HG03095 (cell line): ENCODE data around the gene DAPP1.
A peak's percentile ranks its signal among the peaks of the same experiment; 100 is the strongest.
"Not testable (repeated sequence)": the region's sequence is repeated elsewhere in the genome, so short reads cannot be mapped to it uniquely, and the experiment has no call there.

Experiments used
- ATAC-seq: cut with Tn5 transposase; IDR thresholded peaks from one replicate; pipeline ENCODE4 v1.9.1; 2021; ENCODE audit warnings: moderate library complexity; ENCODE audit not compliant: unreplicated experiment

Gene DAPP1, protein sequence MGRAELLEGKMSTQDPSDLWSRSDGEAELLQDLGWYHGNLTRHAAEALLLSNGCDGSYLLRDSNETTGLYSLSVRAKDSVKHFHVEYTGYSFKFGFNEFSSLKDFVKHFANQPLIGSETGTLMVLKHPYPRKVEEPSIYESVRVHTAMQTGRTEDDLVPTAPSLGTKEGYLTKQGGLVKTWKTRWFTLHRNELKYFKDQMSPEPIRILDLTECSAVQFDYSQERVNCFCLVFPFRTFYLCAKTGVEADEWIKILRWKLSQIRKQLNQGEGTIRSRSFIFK

DNA sequence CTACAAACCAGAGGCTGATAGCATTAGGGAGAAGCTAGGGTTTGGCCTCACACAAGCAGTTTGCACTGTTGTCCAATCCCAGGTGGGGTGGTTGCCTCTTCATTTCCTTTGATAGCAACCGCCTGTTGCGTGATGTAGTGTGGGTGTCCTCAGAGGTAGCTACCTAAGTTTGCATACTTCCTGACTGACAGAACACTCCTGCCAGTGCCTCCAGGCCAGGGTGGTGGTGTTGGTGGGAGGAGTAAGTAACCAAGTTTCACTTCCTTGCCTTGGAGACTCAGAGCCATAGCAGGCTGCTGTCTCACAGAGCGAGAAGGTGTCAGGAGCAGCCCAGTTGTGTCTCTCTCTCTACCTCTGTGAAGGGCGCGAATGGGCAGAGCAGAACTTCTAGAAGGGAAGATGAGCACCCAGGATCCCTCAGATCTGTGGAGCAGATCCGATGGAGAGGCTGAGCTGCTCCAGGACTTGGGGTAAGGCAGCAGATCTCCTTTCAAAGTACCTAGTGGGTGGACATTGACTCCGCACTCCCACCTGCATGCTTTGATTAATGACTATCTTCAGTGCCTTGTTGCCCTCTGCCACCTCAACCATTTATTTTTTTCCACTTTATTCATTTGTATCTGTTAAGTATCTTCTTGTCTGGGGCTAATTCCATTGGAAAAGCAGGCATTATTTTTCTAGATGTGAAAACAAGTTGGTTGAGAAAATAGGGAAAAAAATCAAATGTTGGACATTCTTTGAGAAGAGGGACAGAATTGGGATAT lies at the start of gene DAPP1:
Gene DAPP1 (plus strand): TSS at position 283 of the 764 bp plus-strand sequence. CDS start 87 bp downstream, at position 370.
- ATAC-seq, result peak; percentile 92

DNA sequence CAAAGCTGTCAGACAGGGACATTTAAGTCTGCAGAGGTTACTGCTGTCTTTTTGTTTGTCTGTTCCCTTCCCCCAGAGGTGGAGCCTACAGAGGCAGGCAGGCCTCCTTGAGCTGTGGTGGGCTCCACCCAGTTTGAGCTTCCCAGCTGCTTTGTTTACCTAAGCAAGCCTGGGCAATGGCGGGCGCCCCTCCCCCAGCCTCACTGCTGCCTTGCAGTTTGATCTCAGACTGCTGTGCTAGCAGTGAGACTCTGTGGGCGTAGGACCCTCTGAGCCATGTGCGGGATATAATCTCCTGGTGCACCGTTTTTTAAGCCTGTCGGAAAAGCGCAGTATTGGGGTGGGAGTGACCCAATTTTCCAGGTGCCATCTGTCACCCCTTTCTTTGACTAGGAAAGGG lies 45.8 kb upstream of the DAPP1 start:
- not testable (repeated sequence) for ATAC-seq

DNA sequence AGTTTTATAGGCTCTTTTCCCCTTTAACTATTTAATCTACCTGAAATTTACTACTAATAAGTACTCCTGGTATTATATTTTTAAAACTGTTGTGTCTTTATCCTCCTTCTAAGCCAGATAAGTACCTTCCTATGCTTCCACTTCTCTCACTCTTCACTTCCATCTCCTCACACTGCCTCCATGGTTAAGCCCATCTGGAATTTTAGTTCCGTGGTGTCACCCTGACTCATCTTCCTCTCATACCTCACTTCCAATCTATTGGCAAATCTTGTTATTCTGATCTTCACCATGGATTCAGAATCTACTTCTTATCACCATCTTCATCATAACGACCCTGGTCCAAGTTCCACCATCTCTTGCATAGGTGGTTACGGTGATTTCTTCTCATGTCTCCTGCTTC lies 32.7 kb upstream of the DAPP1 start:
- no peak for ATAC-seq

DNA sequence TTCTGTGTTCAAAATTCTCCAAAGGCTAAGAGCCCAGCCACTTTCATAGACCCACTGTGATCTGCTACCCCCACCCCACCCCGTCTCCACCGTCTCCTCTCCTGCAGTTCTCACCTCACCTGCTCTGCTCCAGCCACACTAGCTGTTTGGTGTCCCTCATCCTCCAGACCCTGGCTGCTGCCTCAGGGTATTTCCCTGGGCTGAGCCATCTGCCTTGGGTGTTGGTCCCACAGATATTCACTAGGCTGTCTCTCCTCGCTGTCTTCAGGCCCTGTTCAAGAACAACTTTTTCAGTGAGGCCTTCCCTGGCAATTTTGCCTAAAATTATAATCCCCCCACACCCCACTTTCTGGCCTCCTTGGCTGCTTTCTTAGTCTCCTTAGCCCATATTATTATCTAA lies 31.8 kb upstream of the DAPP1 start:
- ATAC-seq, result no peak

DNA sequence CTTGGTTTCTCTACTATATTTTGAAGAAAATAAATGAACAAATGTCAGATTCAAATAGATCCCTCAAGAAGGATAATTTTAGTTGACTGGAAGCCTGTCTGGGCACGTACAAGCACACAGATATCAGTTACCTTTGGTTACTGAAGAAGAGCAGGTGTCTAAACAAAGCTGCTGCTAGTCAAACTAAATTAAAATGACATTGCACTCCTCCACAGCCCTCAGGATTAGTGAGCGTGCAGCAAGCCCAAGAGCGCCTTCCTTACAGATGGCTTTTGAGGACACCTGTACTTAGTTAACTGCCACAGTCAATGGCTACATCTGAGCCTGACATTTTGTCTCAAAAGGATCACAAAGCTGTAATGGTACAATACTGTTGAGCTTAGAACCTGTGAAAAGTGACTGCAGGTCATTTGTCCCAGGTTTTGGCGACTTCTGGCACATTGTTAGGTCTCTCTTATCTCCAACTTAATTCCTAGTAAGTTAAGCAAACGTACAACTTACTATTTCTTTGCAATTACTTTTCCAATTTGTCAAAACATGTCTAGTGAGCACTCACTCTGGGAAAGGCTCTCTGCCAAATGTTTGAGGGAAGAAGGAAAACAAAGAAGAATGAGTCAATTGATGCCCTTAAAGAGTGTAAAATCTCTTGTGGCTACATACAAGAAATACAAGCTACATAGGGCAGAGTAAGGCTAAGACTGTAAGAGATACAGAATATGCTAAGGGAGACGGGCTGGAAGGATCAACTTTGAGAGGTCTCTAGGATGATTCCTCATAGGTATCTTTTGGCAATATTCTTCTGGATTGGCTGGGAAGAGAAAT lies 25.6 kb upstream of the DAPP1 start:
- no peak for ATAC-seq

DNA sequence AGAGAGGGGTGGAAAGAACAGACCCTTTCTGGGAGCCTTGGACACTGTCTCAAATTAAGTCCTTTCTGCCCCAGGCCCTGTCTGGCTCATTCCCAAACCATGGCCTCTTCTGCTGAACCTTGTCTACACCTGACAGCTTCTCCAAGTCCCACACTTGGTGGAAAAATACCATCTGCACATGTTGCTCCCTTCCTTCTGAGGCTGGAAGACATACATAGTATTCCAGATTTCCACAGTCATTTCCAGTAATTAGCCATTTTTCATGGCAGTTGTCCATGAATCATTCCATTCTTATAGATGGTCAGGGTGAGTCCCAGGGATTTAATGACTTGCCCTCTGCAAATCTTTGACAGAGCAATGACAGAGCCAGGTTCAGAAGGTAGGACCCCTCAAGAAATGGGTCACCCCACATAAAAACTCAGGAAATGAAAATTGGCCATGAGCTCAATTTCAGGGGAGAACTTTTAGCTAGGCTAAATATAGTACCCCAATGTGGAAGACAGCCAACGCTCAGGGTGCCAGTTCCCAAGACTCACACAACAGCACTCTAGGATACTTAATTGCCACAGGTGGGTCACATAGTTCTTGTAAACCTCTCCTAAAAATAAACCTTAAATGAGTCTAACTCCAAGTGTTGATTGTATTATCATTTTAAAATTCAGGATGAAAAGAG lies 16.2 kb upstream of the DAPP1 start:
- ATAC-seq, result no peak

DNA sequence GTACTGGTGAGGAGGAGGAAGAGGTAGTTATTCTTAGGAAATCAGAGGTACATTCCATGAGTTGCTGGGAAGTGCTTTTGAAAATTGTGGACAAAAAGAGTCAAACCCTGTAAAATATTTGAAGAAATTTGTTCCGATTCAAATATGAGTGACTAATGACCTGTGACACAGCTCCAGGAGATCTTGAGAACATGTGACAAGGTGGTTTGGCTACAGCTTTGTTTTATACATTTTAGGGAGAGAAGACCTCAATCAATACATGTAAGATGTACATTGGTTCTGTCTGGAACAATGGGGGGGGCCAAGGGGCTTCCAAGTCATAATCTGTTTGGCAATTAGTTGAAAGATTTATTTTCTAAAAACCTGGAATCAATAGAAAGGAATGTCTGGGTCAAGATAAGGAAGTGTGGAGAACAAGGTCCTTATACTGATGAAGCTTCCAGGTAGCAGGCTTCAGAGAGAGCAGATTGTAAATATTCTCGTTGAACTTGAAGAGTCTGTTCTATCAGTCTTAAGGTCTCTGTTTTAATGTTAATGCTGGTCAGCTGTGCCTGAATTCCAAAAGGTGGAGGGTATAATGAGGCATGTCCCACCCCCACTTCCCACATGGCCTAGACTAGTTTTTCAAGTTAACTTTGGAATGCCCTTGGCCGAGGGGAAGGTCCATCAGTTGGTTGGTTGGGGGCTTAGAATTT lies 15.5 kb upstream of the DAPP1 start:
- no peak for ATAC-seq

DNA sequence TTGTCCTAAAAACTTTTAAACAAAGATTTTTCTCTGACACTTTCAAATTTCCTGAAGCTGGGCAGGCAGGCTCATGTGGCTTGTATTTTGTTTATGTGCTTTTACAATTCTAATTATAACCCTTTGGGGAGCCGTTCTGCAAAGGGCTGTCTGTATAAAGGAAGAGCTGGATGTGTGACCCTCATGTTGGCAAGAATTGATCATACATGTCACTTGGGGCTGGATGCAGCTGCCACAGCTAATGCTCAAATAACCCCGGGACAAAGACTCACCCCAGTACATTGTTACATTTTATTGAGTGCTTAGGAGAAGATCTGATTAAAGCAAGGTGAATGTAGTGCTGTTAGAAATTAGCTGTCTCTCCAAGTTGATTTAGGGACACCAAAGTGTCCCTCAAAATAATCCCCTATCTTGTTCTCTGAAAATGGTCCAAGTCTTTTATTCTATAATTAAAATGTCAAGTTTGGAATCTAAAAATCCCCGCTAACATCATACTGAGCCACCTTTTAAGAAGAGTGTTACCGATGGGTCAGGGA lies 13.0 kb upstream of the DAPP1 start:
- ATAC-seq, result no peak

DNA sequence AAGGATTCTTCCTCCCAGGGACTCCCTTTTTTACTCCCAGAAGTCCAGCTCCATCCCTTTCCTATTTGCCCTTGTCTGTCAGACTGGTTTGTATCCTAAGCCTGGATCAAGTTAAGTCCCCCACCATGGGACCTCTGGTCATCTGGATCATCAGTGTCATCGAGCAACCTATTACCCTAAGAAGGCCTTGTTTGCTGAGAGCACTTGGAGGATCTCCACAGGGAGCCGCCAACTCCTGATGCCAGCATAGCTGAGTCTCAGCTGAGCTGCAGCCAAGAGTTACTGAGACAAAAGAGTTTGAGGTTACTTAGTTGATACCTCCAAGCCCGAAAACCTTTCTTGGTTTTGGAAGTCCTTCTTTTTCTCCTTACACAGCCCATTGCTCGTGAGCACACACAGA lies 10.1 kb upstream of the DAPP1 start:
- no peak for ATAC-seq

DNA sequence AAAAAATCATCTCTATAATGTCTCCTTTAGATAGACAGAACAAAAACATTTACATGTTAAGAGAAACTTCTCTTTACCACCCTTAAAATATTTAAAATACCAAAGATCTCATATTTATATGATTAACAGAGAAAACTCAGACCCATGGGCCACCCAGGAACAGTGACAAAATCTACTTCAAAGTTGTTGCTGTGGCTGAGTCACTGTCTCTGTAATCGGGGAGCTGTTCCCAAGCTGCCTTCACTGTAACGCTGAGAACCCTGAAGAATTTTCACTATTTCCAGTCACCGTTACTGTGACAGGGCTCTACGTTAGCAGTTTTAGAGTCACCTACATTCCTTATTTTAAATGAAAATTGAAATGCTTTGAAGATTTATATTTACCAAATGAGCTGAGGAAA lies 9.0 kb upstream of the DAPP1 start:
- no peak for ATAC-seq

DNA sequence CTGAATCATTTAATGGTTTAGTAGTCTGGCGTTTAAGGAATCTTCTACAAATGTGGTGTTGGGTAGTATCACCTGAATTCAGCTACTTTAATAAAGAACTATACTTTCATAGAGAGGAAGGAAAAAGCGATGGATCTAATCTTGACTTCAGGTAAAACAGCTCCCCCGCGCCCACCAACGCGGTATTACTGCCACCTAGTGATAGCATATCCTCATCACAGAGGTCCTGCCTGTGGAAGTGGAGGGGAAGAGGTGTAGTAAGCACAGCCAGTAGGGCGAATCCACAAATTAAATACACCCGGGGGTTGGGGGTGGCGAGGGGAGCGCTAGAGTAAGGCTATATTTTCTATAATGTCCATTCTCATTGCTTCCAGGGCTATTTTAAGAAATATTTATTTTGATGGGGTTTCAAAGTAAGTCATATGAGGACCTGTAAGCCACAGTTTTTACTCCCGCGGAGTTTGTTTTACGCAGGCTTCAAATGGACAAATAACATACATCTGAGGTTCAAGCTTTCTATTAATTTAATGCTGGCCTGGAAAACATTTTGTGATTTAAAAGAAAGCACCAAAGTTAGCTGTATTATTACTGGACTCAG lies 8.3 kb upstream of the DAPP1 start:
- ATAC-seq, result peak; percentile 92

DNA sequence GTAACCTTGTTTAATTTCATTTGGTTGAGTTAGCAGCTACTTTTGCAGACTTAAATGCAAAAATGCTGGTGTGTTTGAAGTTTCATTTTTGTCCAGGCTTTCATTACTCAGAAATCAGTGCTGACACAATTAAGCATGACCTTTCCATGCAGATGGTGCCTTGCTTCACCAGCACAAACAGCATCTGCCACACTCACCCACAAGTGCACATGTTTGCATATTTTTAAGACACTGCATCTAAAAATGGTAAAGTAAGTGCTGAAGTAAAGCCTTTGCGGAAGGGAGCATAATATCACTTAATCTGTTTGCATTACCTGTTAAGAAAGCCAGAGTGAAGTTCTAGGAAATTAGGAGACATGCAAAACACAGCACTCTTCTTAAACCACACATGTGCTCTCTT lies 7.3 kb upstream of the DAPP1 start:
- ATAC-seq, result no peak

DNA sequence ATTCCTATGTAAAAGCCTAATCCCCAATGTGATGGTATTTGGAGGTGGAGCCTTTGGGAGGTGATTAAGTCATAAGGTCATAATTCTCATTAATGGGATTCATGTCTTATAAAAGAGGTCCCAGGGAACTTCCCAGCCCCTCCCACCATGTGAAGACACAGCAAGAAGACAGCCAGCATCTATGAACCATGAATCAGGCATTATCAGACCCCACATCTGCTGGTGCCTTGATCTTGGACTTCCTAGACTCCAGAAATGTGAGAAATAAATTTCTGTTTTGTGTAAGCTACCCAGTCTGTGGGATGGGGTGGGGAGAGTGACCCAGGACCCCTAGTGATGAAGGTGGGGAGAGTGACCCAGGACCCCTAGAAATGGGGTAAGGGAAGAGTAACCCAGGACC lies 6.1 kb upstream of the DAPP1 start:
- no peak for ATAC-seq

DNA sequence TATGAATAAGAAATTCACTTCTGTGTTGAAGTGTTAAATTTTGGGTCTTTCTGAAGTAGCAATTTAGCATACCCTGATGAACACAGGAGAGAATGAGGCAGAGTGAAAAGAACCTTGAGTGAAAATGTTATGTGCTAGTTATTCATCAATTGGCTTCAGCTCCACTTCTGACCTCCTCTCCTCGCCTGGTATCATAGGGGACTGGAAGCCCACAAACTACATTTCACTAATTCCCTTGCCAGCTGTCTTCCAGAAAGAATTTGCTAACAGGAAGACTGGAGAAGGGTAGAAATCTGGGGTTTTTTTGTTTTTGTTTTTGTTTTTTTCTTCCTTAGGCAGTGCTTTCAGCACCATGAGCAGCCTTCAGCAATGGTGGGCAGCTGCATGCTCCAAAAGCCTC lies 5.5 kb upstream of the DAPP1 start:
- ATAC-seq, result no peak

DNA sequence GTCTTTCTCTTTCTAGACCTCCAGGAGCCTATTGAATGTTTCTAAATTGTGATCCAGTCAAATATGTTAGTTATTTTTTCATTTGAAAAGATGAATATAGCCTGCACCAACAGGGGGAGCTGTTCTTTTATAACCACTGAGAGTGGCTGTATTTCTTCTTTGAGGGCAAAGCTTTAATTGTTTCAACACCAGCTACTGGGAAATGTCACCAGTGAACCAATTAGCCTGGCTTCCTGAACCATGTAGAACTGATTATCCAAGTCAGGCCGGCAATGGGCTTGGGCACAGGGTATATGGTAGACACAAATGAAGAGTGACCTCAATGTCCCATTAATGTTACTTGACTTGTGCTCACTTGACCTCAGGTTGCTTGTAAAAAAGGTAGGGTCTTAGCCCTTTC lies 4.8 kb upstream of the DAPP1 start:
- ATAC-seq, result no peak

DNA sequence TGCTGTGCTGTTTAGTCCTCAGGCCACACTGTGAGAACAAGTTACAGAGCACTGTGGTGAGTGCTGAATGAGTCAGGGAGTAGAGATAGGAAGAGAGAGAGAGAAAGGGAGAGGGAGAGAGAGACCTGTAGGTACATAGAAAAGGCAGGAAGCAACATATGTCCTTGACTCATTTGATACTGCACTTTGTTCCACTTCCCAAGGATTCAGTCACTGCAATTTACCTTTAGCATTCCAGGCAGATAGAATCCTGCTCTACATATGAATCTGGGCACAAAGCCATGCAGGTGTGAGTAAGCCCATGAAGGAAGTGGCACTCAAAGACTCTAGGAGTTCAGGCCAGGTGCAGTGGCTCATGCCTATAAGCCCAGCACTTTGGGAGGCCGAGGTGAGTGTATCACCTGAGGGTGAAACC lies 1.0 kb upstream of the DAPP1 start:
- no peak for ATAC-seq

DNA sequence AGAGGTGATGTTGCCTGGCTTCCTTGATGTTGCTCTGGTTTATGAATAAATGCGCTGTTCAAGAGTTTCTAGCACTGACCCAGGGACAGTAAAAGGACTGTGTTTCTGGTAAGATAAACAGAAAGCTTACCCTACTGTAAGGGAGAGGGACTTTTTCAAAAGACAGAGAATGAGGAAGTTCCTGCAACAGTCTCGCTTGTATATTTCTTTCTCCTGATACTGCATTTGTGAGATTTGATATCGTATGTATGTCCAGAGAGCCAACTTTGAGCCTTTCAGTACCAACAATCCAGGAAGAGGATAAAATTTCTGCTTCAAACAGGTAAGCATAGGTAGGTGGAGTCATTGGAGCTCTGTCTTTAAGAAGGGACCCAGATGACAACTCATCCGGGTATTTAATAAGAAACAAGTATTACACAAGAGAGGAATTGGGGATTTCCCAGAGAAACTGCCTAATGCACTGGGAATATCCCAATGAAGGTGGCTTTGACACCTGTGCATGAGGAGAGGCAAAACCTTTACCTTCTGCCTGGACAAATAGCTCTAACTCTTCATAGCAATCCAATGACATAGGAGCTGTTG lies 773 bp downstream of the DAPP1 start:
- ATAC-seq, result peak; percentile 22

DNA sequence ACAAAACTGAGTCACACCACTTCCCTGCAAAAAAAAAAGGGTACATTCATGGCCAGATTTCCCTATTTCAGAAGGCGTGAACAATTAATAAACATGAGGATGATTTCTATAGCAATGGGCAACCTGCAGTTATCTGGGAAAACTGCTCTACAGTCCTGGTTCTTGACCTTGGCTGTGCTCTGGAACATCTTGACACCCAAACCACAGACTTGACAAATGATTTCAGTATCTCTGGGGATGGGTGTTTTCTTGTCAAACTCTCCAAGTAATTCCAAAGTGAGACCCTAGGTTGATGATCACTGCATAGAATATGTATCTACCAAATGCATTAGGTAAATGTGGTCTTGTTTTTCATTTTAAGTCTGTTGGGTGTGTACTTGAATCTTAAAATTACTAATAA lies 2.0 kb downstream of the DAPP1 start:
- no peak for ATAC-seq

DNA sequence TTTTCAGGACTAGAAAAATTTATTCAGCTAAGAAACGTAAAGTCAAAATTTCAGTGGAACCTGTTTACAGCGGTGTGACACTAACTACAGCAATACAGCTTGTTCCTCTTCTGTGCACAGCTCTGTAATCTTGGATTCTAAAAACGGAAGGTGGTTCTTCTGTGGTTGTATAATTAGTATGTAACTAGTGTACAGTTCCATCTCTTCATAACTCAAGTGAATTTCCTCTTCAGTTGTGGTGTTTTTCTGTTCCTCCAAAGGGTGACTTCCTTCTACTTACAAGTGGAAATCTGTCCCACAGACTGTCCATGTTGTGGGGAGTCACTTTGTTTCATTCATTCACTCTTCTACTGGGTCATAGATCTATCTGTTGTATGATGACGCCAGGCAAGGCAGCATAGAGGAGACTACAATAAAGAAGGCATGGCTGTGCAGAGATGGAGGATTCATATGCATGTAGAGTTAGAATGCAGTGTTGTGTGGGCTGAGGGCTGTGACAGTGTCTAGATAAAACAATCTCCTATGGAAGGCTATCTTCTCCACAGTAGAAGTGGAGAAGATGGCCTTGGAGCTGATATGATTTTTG lies 5.4 kb downstream of the DAPP1 start:
- peak; percentile 80 for ATAC-seq
